ENCODE measurements around the gene ENPEP.
"Not testable (repeated sequence)": the region's sequence is repeated elsewhere in the genome, so short reads cannot be mapped to it uniquely, and the experiment has no call there.

ENPEP gene

DNA sequence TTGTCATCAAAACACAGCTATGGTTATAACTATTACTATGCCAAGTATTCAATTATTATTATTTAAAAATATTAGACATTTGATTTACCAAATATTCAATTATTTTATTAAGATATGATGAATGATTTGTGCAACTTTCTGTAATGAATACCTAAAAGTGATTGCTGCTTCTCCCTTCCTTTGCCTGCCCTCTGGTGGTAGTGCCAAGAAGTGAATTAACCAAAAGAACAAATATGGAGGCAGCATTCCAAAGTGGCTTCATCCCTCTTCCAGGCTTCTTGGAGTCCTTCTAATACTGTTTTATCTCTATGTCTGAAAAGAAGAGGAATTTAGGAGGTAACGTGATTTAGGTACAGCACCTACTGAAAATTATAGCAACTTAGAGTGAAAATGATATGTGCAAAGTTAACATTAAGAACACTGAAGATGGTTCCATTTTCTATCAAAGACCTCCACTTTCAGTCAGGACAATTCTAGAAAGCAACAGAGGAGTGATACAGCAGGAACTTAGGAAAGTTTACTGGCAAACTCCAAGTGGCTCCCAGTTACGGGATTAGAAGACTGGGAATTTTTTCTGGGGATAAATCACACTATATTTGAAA lies 43.0 kb downstream of the ENPEP start:
- no peak for DNase-seq

GRCh38 chr4:110520886-110521285 lies 44.9 kb downstream of the ENPEP start:
- DNase-seq, result no peak

GRCh38 chr4:110526589-110526988 lies 50.6 kb downstream of the ENPEP start:
- DNase-seq, result no peak

DNA sequence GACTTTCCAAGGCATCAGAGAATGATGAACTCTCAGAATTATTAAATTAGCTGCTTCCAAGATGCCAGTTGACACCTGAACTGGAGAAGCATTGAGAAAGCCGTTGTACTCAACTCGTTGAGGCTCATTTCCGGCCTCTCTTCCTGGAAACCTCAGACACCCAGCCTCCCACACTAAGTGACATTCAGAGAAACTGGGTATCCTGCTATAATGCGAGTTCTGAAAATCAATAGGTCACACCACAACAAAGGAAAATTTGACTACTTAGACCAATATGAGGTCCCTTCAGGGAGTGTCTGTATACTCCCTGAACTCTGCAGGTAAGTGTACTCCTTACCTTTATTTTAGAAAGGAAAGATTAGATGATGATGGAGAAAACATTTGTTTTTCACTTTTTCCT lies 51.2 kb downstream of the ENPEP start:
- DNase-seq, result no peak

DNA sequence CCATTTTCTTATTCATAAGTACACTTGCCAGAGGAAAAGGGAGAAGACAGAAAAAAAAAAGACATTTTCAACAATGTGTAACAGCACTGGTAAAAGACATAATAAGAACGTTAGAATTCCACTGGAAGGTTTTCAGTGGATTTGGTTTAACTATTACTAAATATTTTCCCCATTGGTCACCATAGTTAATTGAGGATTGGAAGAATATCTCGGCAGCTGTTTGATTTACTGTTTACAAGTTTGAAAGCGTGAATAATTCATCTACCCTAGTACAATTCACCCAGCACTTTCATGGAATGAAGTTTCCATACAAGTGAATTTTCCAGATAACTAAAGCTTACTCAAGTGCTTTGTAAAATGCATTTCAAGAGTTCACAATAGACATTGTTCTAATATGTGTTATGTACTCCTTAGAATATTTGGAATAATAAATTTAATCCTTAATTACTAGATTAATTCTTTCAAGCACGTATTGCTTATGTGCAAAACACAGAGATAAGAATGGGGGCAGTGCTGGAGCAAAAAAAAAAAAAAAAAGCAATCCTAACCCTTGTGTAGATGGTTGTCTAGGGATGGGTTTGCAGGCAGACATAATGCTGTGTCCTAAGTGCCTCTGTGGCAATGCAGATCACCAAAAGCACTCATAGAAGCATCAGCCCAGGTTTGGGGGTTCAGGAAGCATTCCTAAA lies 57.1 kb downstream of the ENPEP start:
- no peak for DNase-seq

GRCh38 chr4:110533590-110533910 lies 57.6 kb downstream of the ENPEP start:
- DNase-seq, result no peak

GRCh38 chr4:110533940-110534339 lies 58.0 kb downstream of the ENPEP start:
- no peak for DNase-seq

DNA sequence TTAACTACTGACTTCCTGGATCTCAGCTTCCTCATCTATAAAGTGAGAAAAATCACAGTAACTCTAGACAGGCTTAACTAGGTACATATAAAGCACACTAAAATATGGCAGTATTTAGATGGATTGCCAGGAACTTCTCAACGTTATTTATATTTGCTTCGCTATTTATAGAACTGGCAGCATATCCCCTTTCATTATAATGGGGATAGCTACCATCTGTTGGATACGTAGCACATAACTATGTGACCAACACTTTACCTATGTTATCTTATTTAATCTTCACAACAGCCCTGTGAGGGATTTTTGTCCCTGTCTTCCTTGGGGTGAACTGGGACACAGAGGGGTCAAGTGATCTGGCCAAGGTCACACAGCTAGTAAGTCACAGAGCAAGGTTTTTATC lies 64.6 kb downstream of the ENPEP start:
- no peak for DNase-seq

- no peak for DNase-seq
Measured at GRCh38 chr4:110540982-110541451, 65.1 kb downstream of the ENPEP start.

GRCh38 chr4:110543577-110543976 lies 67.6 kb downstream of the ENPEP start:
- DNase-seq, result no peak

GRCh38 chr4:110544594-110544993 lies 68.6 kb downstream of the ENPEP start:
- no peak for DNase-seq

DNA sequence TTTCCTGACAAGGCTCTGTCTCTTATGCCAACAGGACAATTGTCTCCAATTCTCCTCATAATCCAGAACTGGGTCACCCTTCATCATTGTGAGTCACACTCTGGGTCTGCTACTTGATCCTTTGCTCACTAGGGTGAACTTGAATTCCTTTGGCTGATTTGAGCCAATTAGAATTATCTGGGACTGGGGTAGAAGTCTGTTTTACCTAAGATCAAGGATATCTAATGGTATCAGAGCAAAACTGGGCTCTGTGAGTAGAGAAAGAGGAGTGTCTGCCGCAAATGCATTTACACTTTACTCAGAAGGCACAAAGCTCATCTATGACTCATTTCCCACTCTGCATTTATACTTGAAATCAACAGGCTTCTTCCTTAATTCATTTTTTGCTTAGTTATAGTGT lies 74.3 kb downstream of the ENPEP start:
- no peak for DNase-seq

GRCh38 chr4:110553197-110553596 lies 77.2 kb downstream of the ENPEP start:
- DNase-seq, result no peak

GRCh38 chr4:110567214-110567613 lies 91.3 kb downstream of the ENPEP start:
- DNase-seq, result no peak

DNA sequence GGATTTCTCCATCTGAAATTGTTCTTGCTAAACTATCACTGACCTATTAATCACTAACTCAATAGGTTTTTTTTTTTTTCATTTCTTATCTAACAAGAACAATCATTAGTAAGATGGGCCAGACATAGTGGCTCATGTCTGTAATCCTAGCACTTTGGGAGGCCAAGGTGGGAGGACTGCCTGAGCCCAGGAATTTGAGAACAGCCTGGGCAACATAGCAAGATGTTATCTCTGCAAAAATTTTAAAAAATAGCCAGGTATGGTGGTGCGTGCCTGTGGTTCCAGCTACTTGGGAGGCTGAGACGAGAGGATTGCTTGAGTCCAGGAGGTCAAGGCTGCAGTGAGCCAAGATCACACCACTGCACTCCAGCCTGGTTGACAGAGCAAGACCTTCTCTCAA lies 100.7 kb downstream of the ENPEP start:
- not testable (repeated sequence) for DNase-seq

DNA sequence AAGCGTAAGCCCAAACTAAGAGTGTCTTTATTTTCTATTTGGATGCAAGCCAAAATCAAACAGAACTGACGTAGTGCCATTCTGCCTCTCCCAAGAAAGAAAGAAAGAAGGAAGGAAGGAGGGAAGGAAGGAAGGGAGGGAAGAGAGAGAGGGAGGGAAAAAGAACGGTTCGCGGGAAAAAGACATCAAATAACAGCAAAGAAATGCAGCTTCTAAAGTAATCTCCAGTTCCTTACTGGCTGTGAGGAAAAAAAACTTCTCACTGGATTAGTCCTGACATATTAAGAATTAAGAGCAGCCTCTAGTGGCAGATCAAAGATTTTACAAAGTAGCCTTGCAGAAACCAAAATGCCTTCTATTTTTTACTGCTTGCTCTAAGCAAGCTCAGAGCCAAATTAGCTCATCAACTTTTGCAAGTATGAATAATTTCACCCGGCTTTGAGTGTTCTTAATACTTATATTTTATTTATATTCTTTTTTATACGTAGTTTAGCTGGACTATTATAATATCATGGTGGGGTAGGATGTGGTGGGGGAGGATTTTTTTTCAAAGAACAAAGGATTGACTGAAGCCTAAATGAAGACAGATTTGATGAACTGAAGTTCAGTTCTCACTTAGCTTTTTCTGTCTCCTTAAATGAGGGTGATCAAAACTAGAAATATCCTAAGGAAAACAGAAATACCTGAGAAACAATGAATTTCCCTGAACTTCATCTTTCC lies 110.3 kb downstream of the ENPEP start:
- no peak for DNase-seq

GRCh38 chr4:110587666-110588285 lies 111.8 kb downstream of the ENPEP start:
- no peak for DNase-seq

DNA sequence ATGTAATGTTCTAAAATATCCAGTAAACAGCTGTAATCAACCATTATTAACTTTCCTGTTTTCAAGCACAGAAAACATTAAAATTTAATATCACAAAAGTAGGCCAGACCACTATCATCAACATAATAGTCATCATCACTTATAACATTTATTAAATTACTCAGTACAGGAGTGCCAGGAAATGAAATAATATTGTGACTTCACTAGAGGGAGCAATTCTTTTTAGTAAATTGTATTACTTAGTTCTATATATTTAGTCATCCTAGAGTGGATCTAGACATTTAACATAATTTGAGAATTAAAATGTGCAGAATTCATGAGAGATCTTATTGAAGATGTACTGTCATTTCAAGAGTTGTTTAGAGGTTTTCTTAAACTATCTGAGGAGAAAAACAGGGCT lies 113.3 kb downstream of the ENPEP start:
- no peak for DNase-seq

DNA sequence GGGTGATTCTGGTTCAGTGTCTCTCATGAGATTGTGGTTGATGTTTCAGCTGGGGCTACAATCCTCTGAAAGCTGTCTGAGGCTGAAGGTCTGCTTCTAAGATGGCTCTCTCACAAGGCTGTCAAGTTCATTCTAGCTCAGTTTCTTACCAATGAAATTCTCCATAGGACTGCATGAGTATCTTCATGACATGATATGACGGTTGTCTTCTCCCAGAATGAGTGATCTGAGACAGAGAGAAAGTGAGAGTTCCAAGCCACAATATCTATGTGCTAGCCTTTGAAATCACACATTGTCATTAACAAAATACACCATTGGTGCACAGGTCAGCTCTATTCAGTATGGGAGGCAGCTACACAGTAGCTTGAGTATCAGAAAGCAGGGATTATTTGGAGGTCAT lies 119.6 kb downstream of the ENPEP start:
- DNase-seq, result no peak

DNA sequence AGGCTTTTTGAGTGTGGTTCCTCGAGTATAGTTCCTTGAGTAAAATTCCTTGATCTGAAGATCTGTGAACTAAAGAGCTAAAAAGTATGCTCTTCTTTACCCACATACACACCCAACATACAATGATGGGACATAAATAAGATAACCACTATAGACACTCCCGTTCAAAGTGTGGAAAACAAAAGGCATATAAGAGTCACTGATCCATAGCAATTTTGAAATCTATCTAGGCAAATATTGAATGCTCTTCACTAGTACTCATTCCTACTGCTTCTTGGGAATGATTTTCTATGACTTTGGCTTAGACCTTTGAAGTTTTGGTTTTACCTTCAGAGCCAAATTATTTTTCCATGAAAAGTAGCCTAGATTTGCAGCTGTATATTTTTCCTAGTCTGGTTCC lies 120.5 kb downstream of the ENPEP start:
- no peak for DNase-seq

DNA sequence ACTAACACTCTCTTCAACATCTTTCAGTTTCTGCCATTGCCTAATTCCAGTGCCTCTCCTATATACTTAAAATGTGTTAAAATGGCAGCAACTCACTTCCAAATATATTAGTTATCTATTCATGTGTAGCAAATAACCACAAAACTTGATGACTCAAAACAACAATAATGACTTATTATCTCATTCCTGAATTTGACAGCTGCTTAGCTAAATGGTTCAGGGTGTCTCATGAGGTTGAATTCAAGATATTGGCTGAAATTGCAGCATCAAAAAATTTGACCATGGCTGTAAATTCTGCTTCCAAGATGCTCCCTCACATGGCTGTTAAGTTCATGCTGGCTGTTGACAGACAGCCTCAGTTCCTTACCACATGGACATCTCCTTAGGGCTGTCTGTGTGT lies 121.6 kb downstream of the ENPEP start:
- no peak for DNase-seq

- DNase-seq, result no peak
Measured at GRCh38 chr4:110602061-110602460, 126.1 kb downstream of the ENPEP start.

DNA sequence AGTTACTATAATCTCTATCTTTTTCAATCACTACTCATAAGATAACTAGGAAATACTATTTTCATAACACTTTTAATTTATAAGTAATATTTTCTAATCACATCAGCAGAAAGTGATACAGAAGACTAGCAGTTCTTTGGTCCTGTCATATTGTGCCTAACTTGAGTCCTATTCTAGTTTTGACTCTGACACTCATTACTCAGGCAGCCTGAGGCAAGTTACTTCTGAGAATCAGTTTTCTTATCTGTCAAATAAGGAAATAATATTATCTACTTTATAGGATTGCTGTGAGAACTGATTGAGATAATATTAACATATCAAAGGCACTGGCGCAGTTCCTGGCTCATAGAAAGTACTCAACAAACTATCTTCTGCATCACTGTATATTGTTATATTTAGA lies 129.1 kb downstream of the ENPEP start:
- no peak for DNase-seq
